GM12801 (cell line): ENCODE measurements around the gene TMEM171.

ENCODE experiments used
- CTCF ChIP-seq: IDR thresholded peaks from one replicate; pipeline ENCODE4 v1.5.1; 2011; ENCODE audit warnings: control low read depth; ENCODE audit not compliant: insufficient read length; ENCODE audit errors: extremely low read depth

Gene TMEM171

GRCh38 chr5:73132759-73133158, 12.4 kb downstream of the TMEM171 start:
- no peak for TF ChIP-seq CTCF

GRCh38 chr5:73135021-73135420, 14.6 kb downstream of the TMEM171 start:
- TF ChIP-seq CTCF, result no peak

GRCh38 chr5:73135429-73136054, 15.2 kb downstream of the TMEM171 start:
- no peak for TF ChIP-seq CTCF

GRCh38 chr5:73136055-73136562, 15.7 kb downstream of the TMEM171 start:
- TF ChIP-seq CTCF, result no peak

- no peak for TF ChIP-seq CTCF
Observed at GRCh38 chr5:73137563-73138530, 17.5 kb downstream of the TMEM171 start.

- TF ChIP-seq CTCF, result no peak
Observed at GRCh38 chr5:73139485-73139884, 19.1 kb downstream of the TMEM171 start.

- TF ChIP-seq CTCF, result no peak
Observed at GRCh38 chr5:73140801-73141200, 20.4 kb downstream of the TMEM171 start.
